GM18502 (cell line): Measurements from ENCODE around the gene MCOLN3.
A peak's percentile ranks its signal among the peaks of the same experiment; 100 is the strongest.
"Not testable (repeated sequence)": the region's sequence is repeated elsewhere in the genome, so short reads cannot be mapped to it uniquely, and the experiment has no call there.

Source experiments
- ATAC-seq: cut with Tn5 transposase; IDR thresholded peaks from one replicate; pipeline ENCODE4 v1.9.1; 2021; ENCODE audit warnings: mild to moderate bottlenecking; ENCODE audit not compliant: unreplicated experiment, poor library complexity

The MCOLN3 gene

DNA sequence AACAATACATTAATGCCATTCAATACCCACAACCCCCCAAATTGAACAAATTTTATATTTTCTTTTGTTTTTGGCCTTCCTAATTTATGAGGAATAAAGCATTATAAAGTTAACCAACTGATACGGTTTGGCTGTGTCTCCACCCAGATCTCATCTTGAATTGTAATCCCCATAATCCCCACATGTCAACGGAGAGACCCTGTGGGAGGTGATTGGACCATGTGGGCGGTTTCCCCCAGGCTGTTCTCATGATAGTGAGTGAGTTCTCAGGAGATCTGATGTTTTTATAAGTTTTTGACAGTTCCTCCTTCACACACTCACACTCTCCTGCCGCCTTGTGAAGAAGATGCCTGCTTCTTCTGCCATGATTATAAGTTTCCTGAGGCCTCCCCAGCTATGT is 6.4 kb upstream of the MCOLN3 start:
- ATAC-seq: no peak

GRCh38 chr1:85049735-85050166 is 1.5 kb upstream of the MCOLN3 start:
- ATAC-seq: no peak

DNA sequence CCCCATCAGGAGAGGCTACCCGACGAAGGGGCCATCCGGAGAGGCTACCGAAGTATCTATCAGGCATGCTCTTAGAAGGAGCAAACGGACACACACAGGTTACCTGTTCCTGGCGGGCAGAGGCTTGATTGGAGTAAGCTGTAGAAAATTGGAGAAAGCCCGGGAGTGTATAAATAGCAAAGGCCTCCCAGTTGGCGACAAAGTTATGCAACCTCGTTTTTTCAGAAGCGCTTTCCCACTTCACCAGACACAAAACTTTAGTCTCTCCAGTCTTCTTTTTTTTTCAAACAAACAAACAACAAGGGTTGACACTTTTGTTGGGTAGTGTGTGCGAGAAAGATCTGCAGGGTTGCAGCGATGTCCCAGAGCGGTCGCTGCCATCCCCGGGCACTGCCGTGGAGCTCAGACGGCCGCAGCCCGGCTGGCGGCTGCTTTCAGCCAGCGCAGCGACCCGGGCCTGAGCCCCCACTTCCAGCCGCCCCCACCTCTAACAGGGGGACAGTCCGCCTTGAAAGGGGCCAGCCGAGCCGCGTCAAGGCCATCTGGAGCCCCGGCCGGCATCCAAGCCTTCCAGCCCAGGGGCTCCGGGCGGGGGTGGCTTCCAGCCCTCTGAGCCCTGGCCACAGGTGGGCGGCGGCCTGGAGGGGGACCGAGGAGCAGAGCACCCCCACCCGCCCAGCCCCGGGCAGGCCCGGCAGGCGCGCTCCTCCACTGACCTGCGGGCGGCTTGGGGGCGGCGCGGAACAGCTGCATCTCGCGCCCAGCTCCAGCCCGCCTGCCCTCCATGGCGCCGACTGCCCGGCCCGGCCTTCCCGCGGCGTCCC is 616 bp downstream of the MCOLN3 start:
- ATAC-seq: peak; percentile 59

DNA sequence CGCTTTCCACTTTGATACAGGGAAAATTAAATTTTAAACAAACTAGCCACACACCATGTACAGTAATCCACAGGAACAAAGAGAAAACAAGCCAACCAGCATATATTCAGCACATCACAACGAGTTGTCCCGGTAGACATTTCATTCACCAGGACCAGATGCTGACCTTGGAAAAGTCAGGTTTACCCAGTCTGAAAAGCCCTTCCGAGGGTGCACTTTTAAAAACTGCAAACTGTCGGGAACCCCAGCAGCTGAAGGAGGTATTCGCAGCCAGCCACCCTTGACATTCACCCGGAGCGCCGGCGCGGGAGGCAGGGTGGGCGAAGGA is 1.2 kb downstream of the MCOLN3 start:
- ATAC-seq: no peak

DNA sequence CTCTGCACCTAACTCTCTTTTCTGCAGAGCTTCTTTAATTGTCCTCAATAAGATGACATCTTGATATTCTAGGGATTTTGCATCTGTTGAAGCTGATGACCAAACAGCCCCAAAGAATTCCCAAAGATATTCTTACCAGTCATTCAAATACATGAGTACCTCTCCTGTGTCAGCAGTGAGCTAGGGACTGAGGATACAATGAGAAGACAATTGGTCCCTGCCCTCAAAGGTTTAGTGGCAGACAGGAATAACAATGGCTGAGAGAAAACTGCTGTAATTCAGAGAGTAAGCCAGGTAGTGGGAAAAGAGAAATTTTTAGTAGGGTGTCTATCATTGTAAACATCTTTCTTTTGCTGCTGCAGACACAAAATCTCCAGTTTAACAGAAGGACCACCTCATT is 5.9 kb downstream of the MCOLN3 start:
- ATAC-seq: no peak

GRCh38 chr1:85041793-85042192 is 6.5 kb downstream of the MCOLN3 start:
- no peak for ATAC-seq

DNA sequence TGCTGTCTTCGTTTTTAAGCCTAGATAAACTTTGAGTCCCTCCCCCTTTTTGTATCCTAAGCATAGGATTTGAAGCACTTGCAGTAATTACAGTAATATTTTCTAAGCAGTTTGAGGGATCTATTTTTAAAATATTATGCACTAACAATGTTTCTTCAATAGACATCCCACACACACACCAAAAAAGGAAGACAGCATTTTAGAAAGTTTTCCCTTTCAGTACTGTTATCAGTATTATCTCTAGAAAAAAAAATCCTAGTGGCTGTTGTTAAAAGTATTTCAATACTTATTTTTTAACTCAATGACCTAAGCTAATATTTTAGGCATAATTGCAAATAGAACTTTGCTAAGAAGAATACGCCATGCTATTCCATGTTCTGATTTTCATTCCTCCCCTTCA is 15.1 kb downstream of the MCOLN3 start:
- no peak for ATAC-seq

DNA sequence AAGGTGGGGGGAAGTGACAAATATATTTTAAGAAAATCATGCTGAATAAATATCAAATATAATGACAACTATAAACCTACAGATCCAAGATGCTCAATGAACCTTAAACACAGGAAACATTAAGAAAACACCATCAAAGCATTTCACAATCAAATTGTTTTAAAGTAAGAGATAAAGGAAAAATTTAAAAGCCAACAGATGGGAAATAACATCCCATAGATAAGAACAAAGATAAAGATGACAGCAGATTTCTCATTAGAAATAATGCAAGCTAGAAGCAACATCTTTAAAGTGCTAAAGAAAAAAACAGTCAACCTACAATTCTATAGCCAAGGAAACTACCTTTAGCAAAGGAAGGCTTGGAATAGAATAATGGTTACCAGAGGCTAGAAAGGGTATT is 17.8 kb downstream of the MCOLN3 start:
- ATAC-seq: no peak

DNA sequence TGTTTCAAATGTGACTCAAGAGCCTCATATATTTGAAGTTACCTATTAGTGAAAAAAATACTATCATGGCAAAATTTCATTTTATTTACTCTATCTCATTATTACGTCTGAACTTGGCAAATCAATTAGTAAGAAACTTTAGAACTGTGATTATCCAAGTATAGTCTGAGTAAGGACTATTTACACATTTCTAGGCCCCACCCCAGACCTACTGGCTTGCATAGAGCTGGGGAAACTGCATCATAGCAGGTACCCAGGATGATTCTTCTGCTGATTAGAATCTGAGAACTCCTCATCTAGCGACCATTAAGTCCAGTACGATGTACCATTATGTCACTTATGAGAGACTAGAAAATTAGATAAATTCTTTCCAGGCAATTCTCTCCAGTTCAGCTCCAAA is 20.1 kb downstream of the MCOLN3 start:
- ATAC-seq: no peak

GRCh38 chr1:85027242-85027983 is 20.9 kb downstream of the MCOLN3 start:
- peak; percentile 92 for ATAC-seq

GRCh38 chr1:85025940-85026339 is 22.4 kb downstream of the MCOLN3 start:
- ATAC-seq: no peak

DNA sequence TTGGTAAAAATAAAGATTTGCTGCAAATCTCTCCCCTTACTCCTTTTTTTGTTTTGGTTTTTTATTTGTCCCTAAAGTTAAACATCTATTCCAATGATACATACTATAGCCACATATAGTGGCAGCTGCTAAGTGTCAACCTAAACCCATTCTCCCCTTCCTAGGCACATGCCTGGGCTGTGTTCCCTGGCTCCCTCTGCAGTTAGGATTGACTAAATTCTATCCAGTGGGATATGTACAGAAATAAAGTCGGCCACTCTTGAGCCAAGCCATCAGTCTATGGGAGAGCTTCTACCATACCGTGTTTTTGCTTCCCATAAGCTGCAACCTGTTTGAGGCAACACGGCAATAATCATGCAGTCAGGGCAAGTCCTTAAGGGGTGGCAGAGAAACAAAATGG is 23.6 kb downstream of the MCOLN3 start:
- ATAC-seq: no peak

GRCh38 chr1:85022700-85023099 is 25.6 kb downstream of the MCOLN3 start:
- ATAC-seq: no peak

GRCh38 chr1:85019994-85020393 is 28.3 kb downstream of the MCOLN3 start:
- no peak for ATAC-seq

- no peak for ATAC-seq
Measured at GRCh38 chr1:85015826-85016225, 32.5 kb downstream of the MCOLN3 start.

DNA sequence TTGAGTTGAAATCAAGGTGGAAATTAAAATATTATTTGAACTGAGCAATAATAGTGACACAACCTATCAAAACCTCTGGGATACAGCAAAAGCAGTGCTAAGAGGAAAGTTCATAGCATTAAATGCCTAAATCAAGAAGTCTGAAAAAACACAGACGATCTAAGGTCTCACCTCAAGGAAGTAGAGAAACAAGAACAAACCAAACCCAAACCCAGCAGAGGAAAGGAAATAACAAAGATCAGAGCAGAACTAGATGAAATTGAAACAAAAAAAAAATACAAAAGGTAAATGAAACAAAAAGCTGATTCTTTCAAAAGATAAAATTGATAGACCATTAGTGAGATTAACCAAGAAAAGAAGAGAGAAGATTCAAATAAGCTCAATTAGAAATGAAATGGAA is 42.7 kb downstream of the MCOLN3 start:
- ATAC-seq: not testable (repeated sequence)

DNA sequence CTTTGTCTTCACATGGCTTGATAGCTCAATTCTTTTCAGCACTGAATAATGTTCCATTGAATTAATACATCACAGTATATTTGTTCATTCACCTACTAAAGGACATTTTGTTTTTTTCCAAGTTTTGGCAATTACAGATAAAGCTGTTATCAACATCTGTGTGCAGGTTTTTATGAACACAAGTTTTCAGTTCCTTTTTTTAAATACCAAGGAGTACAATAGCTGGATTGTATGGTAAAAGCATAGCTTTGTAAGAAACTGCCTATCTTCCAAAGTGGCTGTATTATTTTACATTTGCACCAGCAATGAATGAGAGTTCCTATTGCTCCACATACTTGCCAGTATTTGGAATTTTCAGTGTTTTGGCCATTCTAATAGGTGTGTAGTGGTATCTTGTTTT is 46.6 kb downstream of the MCOLN3 start:
- ATAC-seq: no peak

GRCh38 chr1:84998642-84999280 is 49.5 kb downstream of the MCOLN3 start:
- no peak for ATAC-seq

DNA sequence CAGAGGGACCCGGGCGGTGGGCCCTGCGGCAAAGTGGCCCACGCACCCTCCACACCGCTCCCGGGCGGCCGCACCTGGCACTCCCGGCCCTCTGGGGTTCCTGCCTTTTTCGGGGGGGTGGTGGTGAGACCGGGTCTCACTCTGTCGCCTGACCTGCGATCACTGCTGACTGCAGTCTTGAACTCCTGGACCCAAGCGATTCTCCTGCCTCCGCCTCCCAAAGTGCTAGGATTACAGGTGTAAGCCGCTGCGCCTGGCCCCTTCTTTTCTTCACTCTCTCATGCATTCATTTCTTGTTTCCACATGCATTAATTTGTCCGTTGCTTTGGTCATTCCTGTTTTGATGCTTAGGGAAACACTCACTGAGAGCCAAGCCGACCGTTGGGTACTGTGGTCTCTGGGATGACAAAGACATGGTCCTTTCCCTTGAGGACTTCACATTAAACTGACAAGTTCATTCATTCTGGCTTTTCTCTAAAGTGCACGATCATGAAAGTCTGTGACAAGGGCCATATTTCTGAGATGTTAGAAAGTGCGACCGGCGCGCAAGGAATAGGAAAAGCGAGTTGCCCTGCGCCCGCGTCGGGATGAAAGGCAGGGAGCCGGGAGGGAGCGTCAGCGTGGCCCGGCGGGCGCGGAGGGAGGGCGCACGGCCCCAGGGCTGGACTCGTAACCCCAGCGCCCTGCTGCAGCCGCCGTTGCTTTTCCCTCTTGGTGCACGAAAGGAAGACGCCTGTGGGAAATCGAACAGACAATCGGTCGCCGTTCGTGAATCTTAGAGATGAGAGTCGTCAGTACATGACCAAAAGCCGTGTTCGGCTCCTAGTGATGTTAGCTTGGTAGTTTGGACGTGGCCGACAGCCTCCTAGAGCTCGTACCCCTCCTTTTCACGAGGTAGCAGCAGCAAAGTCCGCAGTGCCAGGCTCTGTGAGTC is 50.4 kb downstream of the MCOLN3 start:
- no peak for ATAC-seq
